Brain microvascular endothelial cell (primary cell): ENCODE results near the gene ZNF57.

Experiments
- DNase-seq: peaks from one replicate; pipeline ENCODE4 v3.0.0-alpha.2; 2020
- H3K27ac ChIP-seq: fragments of 250-450 bp; sonication (Bioruptor Pico); 2 replicates; pipeline ENCODE4 v1.5.1; 2020; ENCODE audit warnings: mild to moderate bottlenecking, moderate library complexity
- H3K27me3 ChIP-seq: fragments of 250-450 bp; sonication (Bioruptor Pico); replicated peaks from 2 replicates; pipeline ENCODE4 v1.5.1; 2020; ENCODE audit warnings: mild to moderate bottlenecking
- H3K36me3 ChIP-seq: fragments of 250-450 bp; sonication (Bioruptor Pico); replicated peaks from 2 replicates; pipeline ENCODE4 v1.5.1; 2020; ENCODE audit warnings: mild to moderate bottlenecking
- H3K4me3 ChIP-seq: 2 replicates; pipeline ENCODE4 v1.5.1; 2011; ENCODE audit warnings: low read depth, mild to moderate bottlenecking, control low read depth, low read length, moderate library complexity
- CTCF ChIP-seq: IDR thresholded peaks from 2 replicates; pipeline ENCODE4 v1.5.1; 2011; ENCODE audit warnings: low read depth, mild to moderate bottlenecking, moderate library complexity, low read length, control low read depth, inconsistent platforms; ENCODE audit errors: missing control alignments
- in situ Hi-C: cut with HindIII; loops from 2 replicates; pipeline ENCODE4 v1.10.0; 2017; ENCODE audit warnings: low sequenced_read_pairs, low pct_ligation_motif_present

The ZNF57 gene

GRCh38 chr19:2964874-2965273 is 64.1 kb downstream of the ZNF57 start:
- in situ Hi-C loops: no loop called here

DNA sequence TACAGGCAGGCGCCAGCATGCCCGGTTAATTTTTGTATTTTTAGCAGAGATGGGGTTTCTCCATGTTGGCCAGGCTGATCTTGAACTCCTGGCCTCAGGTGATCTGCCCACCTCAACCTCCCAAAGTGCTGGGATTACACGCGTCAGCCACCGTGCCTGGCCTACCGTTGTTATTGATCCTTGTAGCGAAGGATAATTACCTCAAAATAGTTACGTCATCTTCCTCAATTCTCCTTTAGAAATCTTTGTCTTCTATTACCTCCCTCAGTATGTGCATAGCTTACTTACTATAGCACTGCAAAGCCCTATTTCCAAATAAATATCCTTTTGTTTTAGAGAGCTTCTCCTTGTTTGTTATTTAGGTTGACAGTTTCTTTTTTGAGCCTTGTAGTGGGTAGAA is 67.2 kb downstream of the ZNF57 start:
- no peaks in the 10 kb centered on the region for H3K27me3 ChIP-seq
- H3K4me3 ChIP-seq: no peak overlapping the region
- in situ Hi-C loops: no loop called here
- DNase-seq: no peak
- TF ChIP-seq CTCF: no peak
- H3K27ac ChIP-seq: no peak overlapping the region
- H3K36me3 ChIP-seq: no peaks in the 10 kb centered on the region

More at GRCh38 chr19:2964874-2965273, 64.1 kb downstream of the ZNF57 start:
- no peak for TF ChIP-seq CTCF
- H3K27ac ChIP-seq: no peak overlapping the region
- no peaks in the 10 kb centered on the region for H3K36me3 ChIP-seq
- no peaks in the 10 kb centered on the region for H3K27me3 ChIP-seq
- no peak for DNase-seq
- H3K4me3 ChIP-seq: no peak overlapping the region
